Measurements from ENCODE around the gene SUPT4H1.

GRCh38 chr17:58391302-58391984 lies 39.4 kb upstream of the SUPT4H1 start:
- TF ChIP-seq POLR2AphosphoS5 (IDR thresholded peaks at IDR 0.05; ENCODE audit: borderline replicate concordance, low read depth, low read length) (no peak), EZH2 (IDR thresholded peaks at IDR 0.05) (no peak), FOXP2 (optimal IDR thresholded peaks at IDR 0.05; ENCODE audit: control extremely low read depth, extremely low read length, insufficient read depth) (no peak)
